ENCODE measurements around the gene UCN. TPM values are rescaled to one million over a fixed set of nuclear protein-coding genes. Genes with fewer than 3 reads are reported as not detected.
A peak's percentile ranks its signal among the peaks of the same experiment; 100 is the strongest.
"Not testable (repeated sequence)": the region's sequence is repeated elsewhere in the genome, so short reads cannot be mapped to it uniquely, and the experiment has no call there.

The UCN gene
- polyA plus RNA-seq, 1 donor = 2.5 TPM

DNA sequence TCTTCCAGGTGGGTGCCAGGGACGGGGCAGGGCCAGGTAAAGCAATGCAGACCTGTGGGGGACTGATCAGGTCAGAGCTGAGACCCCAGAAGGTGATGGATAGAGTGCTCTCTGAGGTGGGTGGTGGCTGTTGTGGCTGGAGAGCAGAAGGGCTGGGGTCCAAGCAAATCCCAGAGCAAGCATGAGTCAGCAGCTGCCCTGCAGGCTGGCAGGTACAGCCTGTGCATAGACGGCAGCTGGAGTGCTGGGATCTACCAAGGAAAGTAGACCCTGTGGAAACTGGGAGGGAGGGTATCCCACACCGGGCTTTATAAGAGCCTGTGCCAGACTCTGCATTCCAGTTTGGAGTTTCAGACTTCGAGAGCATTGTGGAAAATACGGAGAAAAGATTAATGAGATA lies 25.4 kb downstream of the UCN start:
- no peak for DNase-seq

- no peak for DNase-seq
Observed at GRCh38 chr2:27281855-27282559, 26.2 kb downstream of the UCN start, which contains the start of gene TRIM54. TRIM54 (plus strand) TSS chr2:27282429; CDS start chr2:27282732, 303 bp downstream.

GRCh38 chr2:27281442-27281841 lies 26.8 kb downstream of the UCN start:
- no peak for DNase-seq

GRCh38 chr2:27280826-27281225 lies 27.4 kb downstream of the UCN start:
- no peak for DNase-seq

DNA sequence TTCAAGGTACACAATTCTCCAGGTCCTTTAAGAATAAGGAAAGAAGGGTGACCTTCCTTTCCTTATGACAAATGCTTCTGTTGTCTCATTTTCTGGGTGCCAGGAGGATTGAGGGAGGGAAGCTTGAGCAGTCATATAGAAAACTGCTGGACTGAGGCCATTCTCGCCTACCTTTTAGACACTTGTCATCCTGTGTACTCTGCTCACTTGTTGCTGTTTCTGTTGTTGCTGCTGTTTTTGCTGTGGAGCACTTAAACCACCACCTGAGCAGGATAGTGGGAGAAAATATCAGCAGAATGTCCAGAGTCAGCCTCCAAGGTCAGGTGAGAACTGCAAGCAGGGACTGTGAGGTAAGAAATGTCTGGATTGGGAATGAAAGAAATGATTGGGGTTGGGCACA lies 30.2 kb downstream of the UCN start:
- DNase-seq = no peak

DNA sequence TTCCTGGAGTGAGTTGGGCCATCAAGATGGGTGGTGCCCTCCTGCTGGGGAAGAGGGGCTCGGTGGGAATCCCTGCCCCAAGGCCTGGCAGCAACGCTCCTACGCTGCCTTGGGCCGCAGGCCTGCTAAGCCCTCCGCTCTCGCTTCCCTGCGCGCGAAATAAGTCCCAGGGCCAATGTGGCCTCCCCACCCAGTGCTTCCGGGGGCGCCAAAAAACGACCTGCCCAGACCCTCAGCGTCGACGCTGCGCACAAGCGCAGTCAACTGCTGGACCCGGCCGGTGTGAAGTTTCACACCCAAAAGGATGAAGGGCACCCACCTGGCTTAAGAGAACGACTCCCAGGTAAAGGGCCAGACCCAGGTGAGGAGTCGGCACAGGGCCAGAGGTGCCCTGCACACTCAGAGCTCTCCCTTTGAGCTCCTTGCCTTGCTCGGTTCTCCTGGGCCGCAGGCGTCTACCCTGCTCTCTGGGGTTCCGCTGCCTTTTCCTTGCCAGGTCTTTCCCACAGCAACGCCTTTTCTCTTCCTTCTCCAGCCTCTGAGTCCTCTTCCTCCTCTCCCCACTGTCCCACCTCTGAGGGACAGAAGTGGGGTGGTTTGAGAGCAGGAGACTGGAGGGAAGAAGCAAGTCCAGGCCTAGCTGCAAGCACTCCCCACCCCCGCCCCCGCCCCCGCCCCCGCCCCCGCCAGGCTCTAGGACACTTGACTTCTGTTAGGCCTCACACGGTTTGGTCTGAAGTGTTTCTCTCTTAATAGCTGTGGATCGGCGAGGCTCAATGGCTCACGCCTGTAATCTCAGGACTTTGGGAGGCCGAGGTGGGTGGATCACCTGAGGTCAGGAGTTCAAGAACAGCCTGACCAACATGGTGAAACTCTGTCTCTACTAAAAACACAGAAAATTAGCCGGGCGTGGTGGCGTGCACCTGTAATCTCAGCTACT lies 32.8 kb downstream of the UCN start, which contains the start of gene DNAJC5G:
TSS of gene DNAJC5G (plus strand) at position 223 of the 940 bp plus-strand sequence. CDS start 1,296 bp downstream, outside the sequence.
- no peak for DNase-seq

DNA sequence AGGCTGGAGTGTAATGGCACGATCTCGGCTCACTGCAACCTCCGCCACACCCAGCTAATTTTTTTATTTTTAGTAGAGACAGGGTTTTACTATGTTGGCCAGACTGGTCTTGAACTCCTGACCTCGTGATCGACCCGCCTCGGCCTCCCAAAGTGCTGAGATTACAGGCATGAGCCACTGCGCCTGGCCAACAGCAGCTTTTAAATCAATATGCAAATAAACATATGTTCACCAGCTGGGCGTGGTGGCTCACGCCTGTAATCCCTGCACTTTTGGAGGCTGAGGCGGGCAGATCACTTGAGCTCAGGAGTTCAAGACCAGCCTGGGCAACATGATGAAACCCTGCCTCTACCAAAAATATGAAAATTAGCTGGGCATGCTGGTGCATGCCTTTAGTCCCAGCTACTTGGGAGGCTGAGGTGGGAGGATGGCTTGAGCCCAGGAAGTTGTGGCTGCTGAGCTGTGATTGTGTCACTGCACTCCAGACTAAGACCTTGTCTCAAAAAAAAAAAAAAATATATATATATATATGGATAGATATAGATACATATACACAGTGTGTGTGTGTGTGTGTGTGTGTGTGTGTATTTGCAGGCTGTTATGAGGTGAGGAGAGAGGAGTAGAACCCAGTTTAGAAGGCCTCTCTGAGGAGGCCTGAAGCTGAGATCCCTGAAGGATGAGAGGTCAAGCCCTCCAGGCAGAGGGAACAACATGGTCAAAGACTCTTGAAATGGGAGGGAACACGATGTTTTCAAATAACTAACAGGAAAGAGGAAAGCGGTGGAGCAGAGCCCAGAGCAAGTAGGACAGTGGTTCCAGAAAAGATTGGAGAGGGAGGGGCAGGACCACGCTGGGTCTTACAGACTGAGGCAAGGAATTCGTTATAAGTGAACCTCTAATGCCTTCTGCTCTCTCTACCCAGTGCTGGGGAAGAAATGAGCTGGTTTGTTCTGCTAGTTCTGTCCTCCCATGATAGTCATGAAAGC lies 35.4 kb downstream of the UCN start:
- not testable (repeated sequence) for DNase-seq

GRCh38 chr2:27271631-27272340 lies 36.5 kb downstream of the UCN start:
- no peak for DNase-seq

- no peak for DNase-seq
Observed at GRCh38 chr2:27270670-27271069, 37.6 kb downstream of the UCN start.

- no peak for DNase-seq
Observed at GRCh38 chr2:27270131-27270530, 38.1 kb downstream of the UCN start.

DNA sequence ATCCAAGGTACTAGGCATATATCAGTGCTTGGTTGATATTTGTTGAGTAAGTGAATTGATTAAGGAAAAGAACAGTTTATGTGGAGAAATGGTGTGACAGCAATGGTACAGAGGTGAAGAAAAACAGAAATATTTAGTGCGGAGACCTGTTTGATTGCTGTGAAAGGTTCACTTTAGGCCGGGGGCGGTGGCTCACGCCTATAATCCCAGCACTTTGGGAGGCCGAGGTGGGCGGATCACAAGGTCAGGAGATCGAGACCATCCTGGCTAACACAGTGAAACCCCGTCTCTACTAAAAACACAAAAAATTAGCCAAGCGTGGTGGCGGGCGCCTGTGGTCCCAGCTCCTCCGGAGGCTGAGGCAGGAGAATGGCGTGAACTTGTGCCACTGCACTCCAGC lies 39.9 kb downstream of the UCN start:
- not testable (repeated sequence) for DNase-seq

GRCh38 chr2:27265536-27265870 lies 42.7 kb downstream of the UCN start:
- no peak for DNase-seq

DNA sequence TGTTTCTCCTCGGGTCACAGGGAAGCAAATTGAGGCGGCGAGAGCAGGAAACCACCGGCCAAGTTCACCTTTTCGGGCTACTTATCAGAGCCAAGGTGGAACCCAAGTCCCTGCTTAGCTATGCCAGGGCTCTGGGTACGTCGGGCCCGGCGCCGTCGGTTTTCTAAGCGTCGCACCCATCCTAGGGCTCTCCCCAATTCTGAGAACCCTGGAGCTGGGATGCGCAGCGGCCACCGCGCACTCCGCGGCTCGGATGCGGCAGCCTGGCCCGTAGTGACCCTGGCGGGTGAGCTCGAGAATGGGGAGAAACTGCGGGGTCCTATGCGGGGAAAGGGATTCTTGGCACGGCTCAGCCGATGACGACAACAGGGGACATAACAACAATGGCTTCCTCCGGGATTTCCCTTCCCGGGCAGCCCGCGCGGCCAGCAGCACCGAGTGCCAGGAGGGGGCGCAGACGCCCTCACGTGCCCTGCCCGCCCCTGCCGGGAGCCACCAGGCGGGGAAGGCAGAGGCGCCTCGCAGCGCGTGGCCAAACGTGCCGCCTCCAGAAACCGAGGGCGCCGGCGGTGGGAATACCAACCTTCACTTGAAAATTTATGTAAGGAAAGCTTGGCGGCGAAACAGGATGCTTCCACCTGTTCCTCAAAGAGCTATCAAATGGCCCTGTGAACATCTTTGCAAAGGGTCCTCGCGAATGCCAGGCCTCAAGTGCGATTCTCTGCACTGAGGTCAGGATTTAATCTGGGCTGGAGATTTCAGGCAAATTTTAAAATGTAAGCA lies 43.3 kb downstream of the UCN start:
- DNase-seq = peak; percentile 28

DNA sequence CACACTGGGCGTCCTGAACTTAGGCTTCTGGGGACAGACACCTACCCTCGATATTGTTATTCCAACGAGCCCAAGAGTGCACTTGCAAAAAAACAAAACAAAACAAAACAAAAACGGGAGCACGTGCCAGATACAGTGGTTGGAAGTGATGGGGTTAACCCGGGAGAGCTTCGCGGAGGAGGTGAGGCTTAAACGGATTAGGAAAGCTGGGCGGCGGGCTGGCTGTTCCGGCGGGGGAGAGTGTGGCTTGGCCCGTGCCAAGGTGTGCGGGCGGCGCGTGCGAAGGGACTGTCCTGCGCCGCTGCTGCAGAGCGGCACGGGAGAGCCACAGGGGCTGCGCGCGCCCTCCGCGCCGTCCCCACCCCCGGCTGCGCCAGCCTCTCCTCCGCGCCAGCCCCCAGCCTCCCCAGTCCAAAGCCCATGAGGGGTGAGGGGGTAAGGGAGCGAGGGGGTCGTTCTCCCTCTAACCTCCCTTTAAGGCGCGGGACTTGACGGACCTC lies 43.9 kb downstream of the UCN start:
- DNase-seq = no peak

GRCh38 chr2:27263287-27264252 lies 44.7 kb downstream of the UCN start:
- DNase-seq = no peak

DNA sequence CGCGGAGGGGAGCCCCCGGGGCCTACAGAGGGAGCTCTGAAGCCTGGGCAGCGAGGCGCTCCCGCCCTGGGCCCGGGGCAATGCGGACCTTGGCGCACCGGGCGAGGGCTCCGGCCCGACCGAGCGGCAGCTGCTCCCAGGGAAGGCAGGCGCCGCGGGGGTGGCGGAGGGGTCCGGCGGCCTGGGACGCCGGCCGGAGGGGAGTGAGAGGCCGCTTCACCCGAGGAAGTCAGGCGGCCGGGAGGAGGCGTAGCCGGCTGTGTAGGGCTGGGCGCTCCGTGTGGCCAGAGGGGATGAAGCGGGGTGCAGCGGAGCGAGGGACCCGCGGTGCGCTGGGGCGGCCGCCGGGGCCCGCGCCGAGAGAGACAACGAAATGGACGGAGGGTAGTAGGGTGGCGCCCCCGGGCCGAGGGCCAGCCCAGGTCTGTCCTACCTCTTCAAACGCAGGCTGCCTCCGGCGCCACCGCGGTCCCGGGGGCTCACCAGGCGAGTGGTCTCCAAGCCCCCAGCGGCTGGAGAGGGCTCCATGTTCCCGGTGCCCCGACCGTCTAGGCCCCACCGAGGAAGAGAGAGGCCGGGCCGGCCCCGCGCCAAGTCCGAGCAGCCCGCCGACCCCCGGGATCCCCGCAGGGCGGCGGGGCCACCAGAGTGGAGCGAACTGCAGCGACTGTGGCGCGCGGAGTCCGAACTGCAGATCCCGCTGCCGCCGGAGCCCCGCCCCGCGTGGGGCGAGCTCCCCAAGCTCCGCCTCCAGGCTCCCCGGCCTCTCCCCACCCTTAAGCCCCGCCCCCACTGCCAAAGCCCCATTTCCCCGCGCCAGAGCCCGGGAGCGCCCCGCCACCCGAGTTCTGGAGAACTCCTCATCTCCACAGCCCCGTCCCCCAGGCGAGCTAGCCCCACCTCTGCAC lies 45.6 kb downstream of the UCN start, which contains the start of gene SLC30A3:
TSS of gene SLC30A3 (minus strand) at position 669 of the 908 bp plus-strand sequence. CDS start at position 528, 141 bp downstream.
- DNase-seq = peak; percentile 38

GRCh38 chr2:27261926-27262298 lies 46.3 kb downstream of the UCN start:
- no peak for DNase-seq

Data from hindlimb muscle (tissue), 1 donor.